Duodenal mucosa (tissue), 2 donors: Measurements from ENCODE around the gene UBLCP1.
"Not testable (repeated sequence)": the region's sequence is repeated elsewhere in the genome, so short reads cannot be mapped to it uniquely, and the experiment has no call there.

ENCODE experiments used
- H3K27ac ChIP-seq: one replicate; pipeline ENCODE4 v1.7.0; 2013; ENCODE audit warnings: low read depth, low read length
- H3K27me3 ChIP-seq, 2 donors: one replicate each; pipeline ENCODE4 v1.7.0; 2013; ENCODE audit warnings: low read length in 2 of 2, control low read depth in 1 of 2; ENCODE audit not compliant: insufficient read depth in 2 of 2, control insufficient read depth in 1 of 2
- H3K36me3 ChIP-seq, 2 donors: one replicate each; pipeline ENCODE4 v1.7.0; 2013; ENCODE audit warnings: low read length in 2 of 2, control low read depth in 1 of 2; ENCODE audit not compliant: insufficient read depth in 2 of 2, control insufficient read depth in 1 of 2
- H3K4me1 ChIP-seq, 2 donors: one replicate each; pipeline ENCODE4 v1.7.0; 2013; ENCODE audit warnings: low read length in 2 of 2, control low read depth in 1 of 2; ENCODE audit not compliant: insufficient read depth in 2 of 2, control insufficient read depth in 1 of 2
- H3K4me3 ChIP-seq, 2 donors: one replicate each; pipeline ENCODE4 v1.7.0; 2013; ENCODE audit warnings: low read length in 2 of 2, low read depth in 1 of 2
- H3K9ac ChIP-seq, 2 donors: one replicate each; pipeline ENCODE4 v1.7.0; 2013; ENCODE audit warnings: low read length in 2 of 2, low read depth in 1 of 2
- H3K9me3 ChIP-seq, 2 donors: one replicate each; pipeline ENCODE4 v1.7.0; 2013; ENCODE audit warnings: low read length in 2 of 2, control low read depth in 1 of 2; ENCODE audit not compliant: control insufficient read depth in 1 of 2

UBLCP1 gene

DNA sequence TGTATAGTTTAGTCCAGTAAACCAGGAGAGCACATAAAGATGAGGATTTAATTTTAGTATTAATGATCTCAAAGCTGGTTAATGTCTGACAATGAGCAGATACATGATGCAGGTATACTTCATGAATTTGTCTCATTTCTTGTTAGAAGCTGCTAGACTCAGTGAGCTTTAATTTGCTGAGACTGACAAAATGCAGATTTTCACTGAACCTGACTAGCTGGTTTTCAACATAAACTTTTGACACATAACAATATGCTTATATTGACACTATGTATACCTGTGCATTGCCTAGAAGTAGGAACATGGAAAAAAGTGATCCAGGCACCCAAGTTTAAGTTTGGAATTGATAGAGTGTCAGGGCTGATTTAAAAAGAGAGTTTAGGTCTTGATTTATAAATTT, 10.8 kb downstream of the UBLCP1 start:
- Histone ChIP-seq H3K4me3 (no peak overlapping the region), H3K9me3 (no peaks in the 10 kb centered on the region), H3K4me1 (no peaks in the 10 kb centered on the region), H3K27me3 (no peaks in the 10 kb centered on the region), H3K9ac (no peak overlapping the region), H3K27ac (no peak overlapping the region), H3K36me3 (peaks cover 21 to 40% of the 10 kb centered on the region in 2 donors)

DNA sequence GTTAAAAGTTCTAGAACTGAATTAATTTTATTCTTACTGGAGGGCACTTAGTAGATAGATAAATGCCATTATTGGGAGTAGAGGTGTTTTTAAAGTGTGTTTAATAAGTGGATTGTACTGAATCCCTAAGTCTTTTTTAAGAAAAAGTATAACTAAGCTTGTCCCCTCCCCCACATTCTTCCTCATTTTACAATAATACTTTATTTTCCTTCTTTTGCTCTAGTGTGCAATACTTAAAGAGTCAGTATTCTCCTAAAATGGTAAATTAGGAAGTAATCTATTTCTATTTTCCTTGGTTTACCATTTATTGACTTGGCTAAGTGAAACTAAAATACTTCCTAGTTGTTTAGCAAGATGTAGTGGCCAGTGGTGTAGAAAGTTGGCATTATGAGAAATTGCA, 11.6 kb downstream of the UBLCP1 start:
- H3K4me3 ChIP-seq = no peak overlapping the region
- H3K27me3 ChIP-seq = no peaks in the 10 kb centered on the region
- H3K36me3 ChIP-seq = peaks cover 14 to 39% of the 10 kb centered on the region in 2 donors
- no peak overlapping the region for H3K27ac ChIP-seq
- H3K9me3 ChIP-seq = no peaks in the 10 kb centered on the region
- no peaks in the 10 kb centered on the region for H3K4me1 ChIP-seq
- no peak overlapping the region for H3K9ac ChIP-seq

DNA sequence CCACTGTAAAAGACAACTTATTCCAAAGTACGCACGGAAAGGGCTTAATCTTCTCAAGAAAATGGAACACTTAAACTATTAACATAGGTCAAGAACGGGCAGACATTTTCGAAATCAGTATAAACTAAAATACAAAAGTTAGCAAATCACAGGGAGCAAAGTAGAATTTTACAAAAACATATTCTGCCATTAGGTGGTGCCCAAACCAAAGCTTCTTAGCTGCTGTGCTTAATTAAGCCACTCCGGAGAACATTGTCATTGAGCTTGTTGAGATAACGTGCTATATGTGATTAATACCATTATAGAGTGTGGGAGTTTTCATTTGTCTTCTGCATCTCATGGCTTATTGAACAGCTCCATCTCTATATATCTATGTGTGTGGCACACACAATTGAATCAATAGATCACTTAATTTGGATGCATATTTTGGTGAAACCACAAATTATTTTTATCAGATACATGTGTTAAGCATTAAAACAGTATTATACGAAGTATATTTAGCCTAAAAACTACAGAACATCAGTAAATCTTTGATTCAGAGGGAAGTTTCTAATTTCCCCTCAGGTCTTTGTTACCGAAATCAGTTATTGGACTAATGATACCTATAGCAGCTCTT, 23.4 kb downstream of the UBLCP1 start:
- Histone ChIP-seq H3K27me3 (peaks cover 0 to 3% of the 10 kb centered on the region in 2 donors), H3K4me1 (no peaks in the 10 kb centered on the region), H3K9ac (no peak overlapping the region), H3K4me3 (no peak overlapping the region), H3K36me3 (peaks cover 5 to 6% of the 10 kb centered on the region in 2 donors), H3K27ac (no peak overlapping the region), H3K9me3 (peaks cover 0 to 4% of the 10 kb centered on the region in 2 donors)

DNA sequence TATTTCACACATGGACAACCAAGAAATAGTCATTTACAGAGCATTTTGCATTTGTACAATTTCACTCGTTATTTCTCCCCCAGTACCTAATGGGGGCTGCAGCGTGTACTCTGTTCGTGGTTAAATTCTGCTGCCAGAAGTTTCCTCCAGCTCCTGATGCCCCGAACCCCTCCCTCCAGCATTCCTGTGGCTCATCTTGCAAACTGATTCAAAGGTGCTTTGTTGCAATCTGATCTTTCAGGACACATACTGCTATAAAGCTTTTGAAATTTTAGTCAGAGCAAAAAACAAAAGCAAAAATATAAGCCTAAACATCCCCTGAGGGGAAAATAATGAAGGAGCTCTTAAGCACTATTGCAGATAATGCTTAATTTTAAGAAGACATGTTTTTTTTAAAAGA, 27.7 kb downstream of the UBLCP1 start:
- Histone ChIP-seq H3K9me3 (peaks cover 0 to 4% of the 10 kb centered on the region in 2 donors), H3K27ac (no peak overlapping the region), H3K9ac (no peak overlapping the region), H3K4me3 (no peak overlapping the region), H3K36me3 (peaks cover 0 to under 1% of the 10 kb centered on the region in 2 donors), H3K27me3 (peaks cover 0 to 3% of the 10 kb centered on the region in 2 donors), H3K4me1 (no peaks in the 10 kb centered on the region)

DNA sequence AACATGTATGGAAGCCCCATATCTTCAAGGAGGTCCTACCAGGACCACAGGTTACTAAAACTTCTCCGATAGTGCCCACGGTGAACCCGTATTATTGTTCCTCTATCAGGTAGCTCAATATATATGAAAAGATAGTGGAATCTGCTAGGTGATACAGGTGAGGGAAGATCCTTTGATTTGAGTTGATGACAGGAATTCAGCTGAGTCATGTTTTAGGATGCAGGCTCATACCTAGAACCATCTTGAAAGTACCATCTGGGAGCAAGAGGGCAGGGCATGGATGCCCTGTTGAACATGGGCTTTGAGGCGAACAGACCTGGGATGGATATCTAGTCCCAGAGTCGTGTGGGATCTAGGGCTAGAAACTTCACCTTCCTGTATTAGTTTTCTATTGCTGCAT, 31.8 kb downstream of the UBLCP1 start:
- H3K4me3 ChIP-seq = no peak overlapping the region

DNA sequence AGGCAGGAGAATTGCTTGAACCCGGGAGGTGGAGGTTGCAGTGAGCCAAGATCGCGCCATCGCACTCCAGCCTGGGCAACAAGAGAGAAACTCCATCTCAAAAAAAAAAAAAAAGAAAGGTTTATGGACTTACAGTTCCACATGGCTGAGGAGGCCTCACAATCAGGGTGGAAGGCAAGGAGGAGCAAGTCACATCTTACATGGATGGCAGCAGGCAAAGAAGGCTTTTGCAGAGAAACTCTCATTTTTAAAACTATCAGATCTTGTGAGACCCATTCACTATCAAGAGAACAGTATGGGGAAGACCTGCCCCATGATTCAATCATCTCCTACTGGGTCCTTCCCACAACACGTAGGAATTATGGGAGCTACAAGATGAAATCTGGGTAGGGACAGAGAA, 34.2 kb downstream of the UBLCP1 start:
- not testable (repeated sequence) for H3K36me3 ChIP-seq, H3K4me3 ChIP-seq, H3K4me1 ChIP-seq, H3K9me3 ChIP-seq, H3K9ac ChIP-seq, H3K27ac ChIP-seq, H3K27me3 ChIP-seq

More for the DNA sequence above, 31.8 kb downstream of the UBLCP1 start:
- Histone ChIP-seq H3K4me1 (no peaks in the 10 kb centered on the region), H3K9me3 (peaks cover 4 to 6% of the 10 kb centered on the region in 2 donors), H3K27me3 (no peaks in the 10 kb centered on the region), H3K36me3 (no peaks in the 10 kb centered on the region), H3K27ac (no peak overlapping the region), H3K9ac (no peak overlapping the region)

DNA sequence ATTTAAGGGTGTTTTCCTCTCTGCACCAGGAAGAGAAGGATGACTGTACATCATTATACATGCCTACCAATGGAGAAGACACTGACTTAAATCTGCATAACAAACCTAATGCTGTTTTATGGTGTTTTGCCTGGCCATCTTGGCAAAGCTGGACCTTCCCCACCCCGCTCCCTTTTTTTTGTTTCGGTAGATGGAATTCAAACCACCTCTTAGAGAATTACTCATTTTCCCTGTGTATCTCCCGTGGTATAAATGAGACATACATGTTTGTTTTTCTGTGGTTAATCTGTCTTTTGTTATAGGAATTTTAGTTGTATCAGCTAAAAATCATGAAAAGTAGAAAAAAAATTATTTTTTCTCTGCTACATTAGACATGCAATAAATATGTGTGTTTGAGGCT, 38.4 kb downstream of the UBLCP1 start:
- peaks cover 0 to 4% of the 10 kb centered on the region in 2 donors for H3K27me3 ChIP-seq
- H3K36me3 ChIP-seq = no peaks in the 10 kb centered on the region
- peaks cover 4 to 9% of the 10 kb centered on the region in 2 donors for H3K9me3 ChIP-seq
- no peak overlapping the region for H3K27ac ChIP-seq
- H3K4me3 ChIP-seq = no peak overlapping the region
- no peak overlapping the region for H3K9ac ChIP-seq
- no peaks in the 10 kb centered on the region for H3K4me1 ChIP-seq

DNA sequence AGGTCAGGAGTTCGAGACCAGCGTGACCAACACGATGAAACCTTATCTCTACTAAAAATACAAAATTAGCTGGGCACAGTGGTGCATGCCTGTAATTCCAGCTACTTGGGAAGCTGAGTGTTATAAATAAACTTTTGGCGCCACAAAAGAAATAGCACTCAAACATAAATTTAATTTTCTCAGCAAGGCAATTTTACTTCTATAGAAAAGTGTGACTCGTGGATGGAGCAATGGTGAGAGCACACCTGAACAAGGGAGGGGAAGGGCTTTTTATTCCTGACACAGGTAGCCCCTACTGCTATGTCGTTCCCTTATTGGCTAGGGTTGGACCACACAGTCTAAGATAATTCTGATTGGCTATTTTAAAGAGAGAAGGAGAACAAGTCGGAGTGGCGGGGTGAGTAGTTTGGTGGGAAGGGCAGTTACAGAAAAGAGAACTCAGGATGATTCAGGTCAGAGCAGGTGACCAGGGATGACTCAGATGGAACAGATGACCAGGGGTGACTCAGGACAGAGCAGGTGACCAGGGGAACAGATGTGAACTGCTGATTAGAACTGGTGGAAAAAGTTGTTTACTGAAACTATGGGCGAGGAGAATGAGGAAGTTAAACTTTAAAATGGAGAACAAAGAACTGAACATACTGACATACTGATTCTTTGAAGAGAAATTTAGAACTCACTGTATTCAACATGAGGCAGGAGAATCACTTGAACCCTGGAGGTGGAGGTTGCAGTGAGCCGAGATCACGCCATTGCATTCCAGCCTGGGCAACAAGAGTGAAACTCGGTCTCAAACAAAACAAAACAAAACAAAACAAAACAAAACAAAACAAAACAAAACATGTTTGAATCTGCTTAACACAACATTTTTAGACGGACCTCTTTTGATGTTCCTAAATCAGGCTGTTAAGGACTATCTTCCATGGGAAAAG, 39.1 kb downstream of the UBLCP1 start:
- H3K27me3 ChIP-seq, H3K4me3 ChIP-seq, H3K4me1 ChIP-seq, H3K27ac ChIP-seq, H3K9me3 ChIP-seq, H3K9ac ChIP-seq, H3K36me3 ChIP-seq: not testable (repeated sequence)

DNA sequence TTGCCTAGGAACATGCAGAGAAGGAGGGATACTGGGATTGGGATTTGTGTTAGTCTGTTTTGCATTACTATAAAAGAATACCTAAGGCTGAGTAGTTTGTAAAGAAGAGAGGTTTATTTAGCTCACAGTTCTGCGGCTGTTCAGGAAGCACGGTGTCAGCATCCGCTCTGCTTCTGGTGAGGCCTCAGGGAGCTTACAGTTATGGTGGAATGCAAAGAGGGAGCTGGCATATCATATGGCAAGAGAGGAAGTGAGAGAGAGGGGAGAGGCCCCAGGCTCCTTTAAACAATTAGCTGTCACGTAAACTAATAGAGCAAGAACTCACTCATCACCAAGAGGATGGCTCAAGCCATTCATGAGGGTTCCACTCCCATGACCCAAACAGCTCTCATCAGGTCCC, 40.2 kb downstream of the UBLCP1 start:
- H3K27me3 ChIP-seq = peaks cover 0 to 4% of the 10 kb centered on the region in 2 donors
- H3K9me3 ChIP-seq = peaks cover 4% of the 10 kb centered on the region in 2 donors
- H3K4me3 ChIP-seq = no peak overlapping the region
- no peaks in the 10 kb centered on the region for H3K36me3 ChIP-seq
- H3K27ac ChIP-seq = no peak overlapping the region
- no peaks in the 10 kb centered on the region for H3K4me1 ChIP-seq
- H3K9ac ChIP-seq = no peak overlapping the region

DNA sequence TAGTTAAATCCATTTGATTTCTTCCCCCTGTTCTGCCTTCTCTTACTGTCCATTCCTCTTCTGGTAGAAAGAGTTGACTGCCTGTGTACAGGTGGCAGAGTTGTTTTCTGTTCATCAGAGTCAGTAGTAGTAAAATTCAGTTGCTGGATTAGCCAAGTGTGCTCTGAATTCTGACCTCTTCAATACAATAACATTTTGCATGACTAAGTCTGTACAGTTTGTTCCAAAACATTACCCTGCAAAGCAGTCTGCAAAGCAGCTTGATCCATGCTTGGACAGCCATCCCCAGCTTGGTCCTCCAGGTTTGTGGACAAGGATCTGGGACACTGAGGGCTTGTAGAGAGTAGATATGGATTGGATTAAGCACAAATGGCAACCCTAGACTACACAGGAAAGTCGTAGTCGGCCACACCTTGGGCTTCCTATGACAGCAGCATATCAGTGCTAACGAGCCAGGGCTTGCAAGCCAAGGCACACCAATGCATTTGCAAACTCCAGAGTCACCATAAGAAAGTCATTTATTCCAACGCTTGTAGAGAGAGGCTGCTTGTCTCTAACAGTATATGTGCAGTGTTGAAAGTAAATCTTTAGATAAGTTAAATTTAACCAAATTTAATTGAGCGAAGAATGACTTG, 42.0 kb downstream of the UBLCP1 start:
- H3K36me3 ChIP-seq = no peaks in the 10 kb centered on the region
- H3K9ac ChIP-seq = no peak overlapping the region
- peaks cover 3 to 4% of the 10 kb centered on the region in 2 donors for H3K9me3 ChIP-seq
- no peaks in the 10 kb centered on the region for H3K4me1 ChIP-seq
- H3K4me3 ChIP-seq = no peak overlapping the region
- H3K27ac ChIP-seq = no peak overlapping the region
- peaks cover 3 to 6% of the 10 kb centered on the region in 2 donors for H3K27me3 ChIP-seq
